GM18498 (cell line): ENCODE data around the gene CDC14B.

Experiments
- ATAC-seq: cut with Tn5 transposase; IDR thresholded peaks from one replicate; pipeline ENCODE4 v1.9.1; 2021; ENCODE audit warnings: mild to moderate bottlenecking, moderate library complexity; ENCODE audit not compliant: unreplicated experiment

Gene CDC14B

DNA sequence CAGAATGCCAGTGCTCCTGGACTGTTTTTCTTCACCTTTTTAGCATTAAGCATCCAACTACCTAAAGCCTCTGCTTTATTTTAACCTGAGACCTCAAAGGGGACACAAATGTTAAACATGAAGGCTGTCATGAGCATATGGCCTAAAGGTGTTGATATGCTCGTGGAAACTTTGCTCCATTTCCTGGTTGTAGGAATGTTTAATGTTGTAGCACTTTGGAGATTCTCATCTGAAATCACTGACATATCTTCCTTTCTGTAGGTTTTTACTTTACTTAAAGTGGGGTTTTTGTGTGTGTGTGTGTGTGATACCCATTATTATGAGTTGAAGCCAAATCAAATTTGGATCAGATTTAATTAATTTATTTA is 132.6 kb downstream of the CDC14B start:
- no peak for ATAC-seq

DNA sequence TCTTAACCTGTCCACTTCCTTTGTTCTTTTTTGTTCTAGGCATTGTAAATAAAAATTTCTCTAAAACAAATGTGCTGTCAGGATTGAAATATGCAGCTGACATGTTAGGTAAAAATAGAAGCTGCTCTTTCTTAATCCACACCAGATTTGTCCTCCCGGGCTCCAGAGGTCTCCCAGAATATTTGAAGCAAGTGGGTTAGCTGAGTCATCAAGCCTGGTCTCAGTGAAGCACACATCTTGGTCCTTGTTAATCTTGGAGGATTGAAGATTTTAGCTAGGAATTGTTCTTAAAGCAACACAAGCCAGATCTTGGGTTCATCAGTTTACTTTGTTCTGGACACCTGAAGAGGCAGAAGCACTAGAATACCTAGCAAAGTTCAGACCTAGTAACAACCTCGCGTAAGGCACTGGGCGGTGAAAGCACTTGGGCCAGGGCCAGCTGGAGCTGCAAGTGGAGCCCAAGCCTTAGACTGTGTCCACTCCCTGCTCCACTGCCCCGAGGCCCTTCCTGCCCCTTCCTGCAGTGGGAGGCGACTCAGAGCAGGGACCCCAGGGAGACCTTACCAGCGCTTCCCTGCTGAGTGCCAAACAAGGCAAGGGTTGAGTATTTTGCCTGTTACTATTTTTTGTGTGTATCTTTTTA is 133.1 kb downstream of the CDC14B start:
- ATAC-seq: no peak

DNA sequence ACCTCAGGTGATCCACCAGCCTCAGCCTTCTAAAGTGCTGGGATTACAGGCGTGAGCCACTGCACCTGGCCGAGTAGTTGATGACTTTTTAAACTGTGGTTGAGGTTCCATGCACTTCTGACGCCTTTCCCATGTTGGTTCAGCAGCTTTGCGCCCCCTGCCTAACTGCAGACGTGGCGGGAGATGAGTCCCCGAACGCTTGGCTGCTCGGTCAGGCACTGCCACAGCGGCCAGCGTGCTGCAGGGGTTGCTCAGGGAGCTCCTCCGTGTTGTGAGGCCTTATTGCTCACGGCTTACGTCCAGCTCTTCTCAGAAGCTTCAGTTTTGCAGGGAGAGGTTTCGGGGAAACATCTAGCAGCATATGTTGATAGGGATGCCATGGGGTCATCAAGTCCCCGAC is 134.4 kb downstream of the CDC14B start:
- no peak for ATAC-seq

DNA sequence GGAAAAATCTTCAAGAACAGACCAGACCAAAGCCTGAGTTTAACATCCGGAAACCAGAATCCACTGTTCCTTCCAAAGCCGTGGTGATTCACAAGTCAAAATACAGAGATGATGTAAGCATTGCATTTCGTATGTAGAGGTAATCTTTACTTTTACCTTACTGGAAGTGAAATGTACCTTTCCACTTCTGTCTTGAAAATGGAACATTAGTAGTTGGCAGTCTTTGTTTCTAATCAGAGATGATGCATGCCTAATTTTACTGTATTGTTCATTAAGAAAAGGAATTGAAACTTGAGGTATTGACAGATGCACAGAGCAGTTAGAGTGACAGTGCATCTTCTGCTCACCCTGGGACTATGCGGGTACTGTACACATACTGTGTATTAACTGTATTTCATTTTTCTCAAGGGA is 135.1 kb downstream of the CDC14B start:
- peak; percentile 97 for ATAC-seq

DNA sequence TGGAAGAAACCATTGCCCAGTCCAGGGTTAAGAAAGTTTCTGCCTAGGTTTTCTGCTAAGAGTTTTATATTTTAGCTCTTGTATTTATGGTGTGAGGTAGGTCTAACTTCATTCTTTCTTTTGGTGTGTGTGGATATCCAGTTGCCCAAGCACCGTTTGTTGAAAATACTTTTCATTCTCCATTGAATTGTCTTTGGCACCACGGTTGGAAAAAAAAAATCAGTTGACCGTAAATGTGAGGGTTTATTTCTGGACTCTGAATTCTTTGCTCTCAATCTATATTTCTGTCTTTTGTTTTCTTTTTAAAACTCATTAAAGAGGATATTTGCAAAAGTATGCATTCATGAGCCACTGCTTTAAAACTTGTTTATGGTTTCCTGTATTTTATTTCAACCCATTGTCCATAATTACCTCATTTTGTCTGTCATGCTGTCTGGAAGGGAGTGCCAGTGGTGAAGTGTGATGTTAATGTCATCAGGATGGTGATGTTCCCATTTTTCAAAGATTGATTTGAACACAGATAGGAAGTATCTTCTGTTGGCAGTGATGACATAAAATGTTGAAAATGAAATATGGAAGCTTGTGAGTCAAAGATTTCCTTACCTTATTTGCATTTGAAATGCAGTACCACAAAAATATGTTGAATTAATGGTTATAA is 135.8 kb downstream of the CDC14B start:
- no peak for ATAC-seq

DNA sequence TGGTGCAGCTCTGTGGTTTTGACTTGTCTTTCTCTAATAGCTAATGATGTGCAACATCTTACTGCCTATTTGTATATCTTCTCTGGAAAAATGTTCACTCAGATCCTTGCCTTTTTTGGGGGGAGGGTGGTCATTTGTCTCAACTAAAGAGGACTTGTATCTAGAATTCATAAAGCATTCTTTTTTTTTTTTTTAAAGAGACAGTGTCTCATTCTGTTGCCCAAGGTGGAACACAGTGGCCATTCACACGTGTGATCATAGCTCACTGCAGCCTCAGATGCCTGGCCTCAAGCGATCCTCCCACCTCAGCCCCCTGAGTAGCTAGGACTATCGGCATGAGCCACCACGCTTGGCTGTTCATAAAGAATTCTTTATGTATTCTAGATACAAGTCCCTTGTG is 136.4 kb downstream of the CDC14B start:
- ATAC-seq: no peak

DNA sequence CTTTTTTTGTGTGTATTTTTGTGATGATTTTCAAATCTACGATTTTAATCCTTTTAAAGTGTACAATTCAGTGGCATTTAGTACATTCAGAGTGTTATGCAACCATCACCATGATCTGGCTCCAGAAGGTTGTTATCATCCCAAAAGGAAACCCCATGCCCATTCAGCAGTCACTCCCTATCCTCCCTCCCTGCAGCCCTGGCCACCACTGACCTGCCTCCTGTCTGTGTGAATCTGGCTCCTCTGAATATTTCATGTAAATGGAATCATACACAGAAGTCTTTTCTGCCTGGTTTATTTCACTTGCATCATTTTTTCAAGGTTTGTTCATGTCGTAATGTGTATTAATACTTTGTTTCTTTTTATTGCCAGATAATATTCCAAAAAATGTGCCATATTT is 137.2 kb downstream of the CDC14B start:
- no peak for ATAC-seq

DNA sequence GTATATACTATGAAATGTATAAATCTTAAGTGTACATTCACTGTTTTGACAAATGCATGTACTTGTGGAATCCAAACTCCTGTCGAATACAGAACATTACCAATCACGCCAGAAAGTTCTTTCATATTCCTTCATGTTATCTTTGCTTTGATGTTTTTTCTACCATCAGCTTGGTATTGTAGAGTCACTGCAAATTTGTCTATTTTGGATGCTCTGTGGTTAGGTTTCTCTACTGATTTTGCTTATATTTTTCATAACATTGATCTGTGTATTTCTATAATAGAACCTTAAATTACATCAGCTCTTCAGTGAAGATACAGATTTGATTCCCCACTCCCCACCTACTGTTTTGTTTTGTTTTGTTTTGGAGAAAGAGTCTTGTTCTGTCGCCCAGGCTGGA is 138.9 kb downstream of the CDC14B start:
- no peak for ATAC-seq

DNA sequence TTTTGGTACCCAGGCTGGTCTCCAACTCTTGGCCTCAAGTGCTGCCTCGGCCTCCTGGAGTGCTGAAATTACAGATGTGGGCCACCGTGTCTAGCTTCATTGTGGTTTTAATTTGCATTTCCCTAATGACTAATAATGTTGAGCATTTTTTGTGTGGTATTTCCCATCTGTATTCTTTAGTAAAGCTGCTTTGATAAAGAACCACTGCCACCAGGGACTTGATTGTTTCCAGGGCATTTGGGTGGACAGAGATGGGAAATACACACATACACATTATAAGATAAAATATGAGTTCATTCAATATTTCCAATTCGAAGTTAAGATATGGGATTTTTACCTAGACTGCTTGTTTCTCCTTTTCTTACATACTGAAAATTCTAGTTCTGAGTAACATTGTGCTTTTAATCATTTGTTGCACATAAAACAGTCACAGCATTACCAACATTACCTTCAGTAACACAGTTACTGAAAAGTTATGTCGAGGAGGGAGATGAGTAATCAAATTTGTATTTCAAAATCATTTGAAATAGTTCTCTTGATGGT is 140.7 kb downstream of the CDC14B start:
- peak; percentile 82 for ATAC-seq

DNA sequence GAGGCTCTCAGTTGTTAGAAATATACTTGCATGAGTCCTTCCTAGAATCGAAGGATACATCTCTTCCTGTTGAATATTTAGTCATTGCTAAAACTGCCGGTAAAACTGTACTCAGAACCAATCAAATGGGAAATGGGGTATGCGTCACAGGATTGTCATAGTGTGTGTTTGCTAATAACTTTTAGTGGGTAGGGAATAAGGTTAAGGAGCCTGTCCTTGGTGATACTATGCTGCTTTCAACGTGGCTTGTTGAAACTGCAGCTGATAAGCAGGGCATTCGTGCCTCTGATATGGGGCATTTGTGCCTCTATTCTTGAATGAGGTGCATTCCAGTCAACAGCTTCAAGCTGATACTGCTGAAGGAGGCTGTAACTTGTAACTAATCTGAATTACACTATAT is 143.1 kb downstream of the CDC14B start:
- no peak for ATAC-seq

DNA sequence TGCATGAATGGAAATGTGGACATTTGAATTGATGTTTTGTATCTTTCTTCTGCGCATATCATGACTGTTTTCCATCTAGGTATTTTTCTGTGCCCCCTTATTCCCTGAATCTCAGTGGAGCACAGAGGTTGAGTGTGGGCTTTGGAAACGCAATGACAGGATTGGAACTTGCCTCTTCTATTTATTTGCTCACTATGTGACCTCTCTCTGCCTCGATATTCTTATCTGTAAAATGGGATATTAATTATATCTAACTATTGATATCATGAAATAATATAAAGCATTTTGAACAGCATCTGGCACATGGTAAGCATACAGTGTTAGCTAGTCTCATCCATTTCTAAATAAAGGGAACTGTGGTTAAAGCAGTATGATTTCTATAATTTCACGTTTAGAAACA is 143.6 kb downstream of the CDC14B start:
- no peak for ATAC-seq

DNA sequence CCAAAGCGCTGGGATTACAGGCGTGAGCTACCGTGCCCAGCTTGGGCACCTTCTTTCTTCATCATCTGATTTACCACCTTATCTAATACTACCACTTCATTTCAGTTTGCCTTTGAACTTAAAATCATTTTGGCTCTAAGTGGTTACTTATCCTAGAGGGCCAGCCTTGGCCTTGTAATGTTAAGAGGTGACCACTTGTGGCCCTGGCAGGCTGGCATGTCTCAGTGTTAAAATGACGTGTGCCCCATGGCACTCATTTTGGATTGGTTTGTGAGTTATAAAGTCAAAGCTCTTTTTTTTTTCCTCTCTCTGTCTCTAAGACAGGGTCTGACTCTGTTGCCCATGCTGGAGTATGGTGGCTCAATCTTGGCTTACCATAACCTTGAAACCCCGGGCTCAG is 151.9 kb downstream of the CDC14B start:
- no peak for ATAC-seq

DNA sequence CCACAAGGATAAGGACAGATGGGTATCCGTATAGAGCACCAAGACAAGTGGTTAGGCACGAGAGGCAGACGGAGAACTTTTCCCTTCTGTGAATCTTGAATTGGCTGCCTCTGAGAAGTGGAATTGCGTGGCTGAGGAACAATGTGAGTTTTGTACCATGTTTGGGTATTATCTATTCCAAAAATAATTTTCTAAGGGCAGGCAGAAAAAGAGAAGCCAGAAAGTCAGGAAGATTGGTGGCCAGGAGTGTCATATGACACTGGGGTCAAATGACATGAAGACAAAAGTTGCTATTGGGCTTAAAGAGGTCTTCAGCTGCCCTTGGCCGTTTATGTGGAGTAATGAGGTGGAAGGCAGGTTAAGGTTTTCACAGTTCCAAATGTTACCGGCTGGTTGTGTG is 155.2 kb downstream of the CDC14B start:
- no peak for ATAC-seq

DNA sequence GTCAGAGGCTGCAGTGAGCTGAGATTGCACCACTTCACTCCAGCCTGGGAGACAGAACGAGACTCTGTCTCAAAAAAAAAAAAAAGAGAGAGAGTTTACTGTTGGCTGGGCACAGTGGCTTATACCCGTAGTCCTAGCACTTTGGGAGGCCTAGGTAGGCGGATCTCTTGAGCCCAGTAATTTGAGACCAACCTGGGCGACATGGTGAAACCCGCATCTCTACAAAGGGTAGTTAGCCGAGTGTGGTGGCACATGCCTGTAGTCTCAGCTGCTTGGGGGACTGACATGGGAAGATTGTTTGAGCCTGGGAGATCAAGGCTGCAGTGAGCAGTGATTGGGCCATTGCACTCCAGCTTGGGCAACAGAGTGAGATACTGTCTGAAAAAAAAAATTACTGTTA is 157.1 kb downstream of the CDC14B start:
- ATAC-seq: no peak

DNA sequence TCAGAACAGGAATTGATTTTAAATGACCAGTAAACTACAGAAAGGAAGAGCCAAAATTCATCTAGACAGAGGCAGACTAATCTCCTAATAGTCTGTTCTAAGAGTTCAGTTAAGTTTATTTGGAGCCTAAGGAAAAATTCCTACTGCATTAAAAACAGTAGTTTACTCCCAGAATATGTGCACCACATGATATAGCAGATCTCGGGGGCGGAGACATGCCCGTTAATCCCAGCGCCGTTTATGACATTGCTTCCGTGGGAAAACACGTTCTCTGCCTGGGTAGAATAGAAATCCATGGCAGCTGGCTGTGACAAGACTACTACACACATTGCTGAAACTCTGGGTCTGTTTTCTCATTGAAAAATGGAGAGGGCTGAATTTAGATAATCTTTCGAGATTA is 158.3 kb downstream of the CDC14B start:
- no peak for ATAC-seq

DNA sequence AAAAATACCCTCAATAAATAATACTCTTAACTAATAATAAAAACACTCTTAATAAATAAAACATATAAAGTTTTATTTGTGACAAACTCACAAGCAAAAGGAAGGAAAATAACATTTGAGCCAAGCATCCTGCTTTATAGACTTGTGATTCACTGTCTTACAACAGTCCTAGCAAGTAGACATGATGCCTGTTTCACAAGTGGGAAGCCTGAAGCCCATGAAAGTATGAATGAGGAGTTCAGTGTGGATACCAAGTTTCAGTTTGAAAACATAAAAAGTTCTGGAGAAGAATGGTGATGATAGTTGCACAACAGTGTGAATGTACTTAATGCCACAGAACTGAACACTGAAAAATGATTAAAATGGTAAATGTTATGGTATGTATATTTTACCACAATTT is 158.8 kb downstream of the CDC14B start:
- no peak for ATAC-seq

DNA sequence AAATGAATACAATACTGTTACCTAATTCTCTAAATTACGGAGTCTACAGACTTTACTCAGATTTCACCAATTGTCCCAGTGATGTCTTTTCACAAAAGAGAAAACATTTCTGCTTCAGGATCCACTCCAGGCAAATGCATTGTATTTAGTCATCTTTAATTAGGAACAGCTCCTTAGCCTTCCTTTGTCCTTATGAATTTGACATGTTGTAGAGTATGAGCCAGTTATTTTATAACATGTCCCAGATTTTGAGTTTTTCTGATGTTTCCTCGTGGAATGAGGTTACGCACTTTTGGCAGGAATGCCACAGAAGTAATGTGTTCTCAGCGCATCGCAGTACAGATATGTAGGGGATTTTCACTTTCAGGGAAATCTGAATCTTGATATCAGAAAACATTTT is 159.2 kb downstream of the CDC14B start:
- ATAC-seq: no peak

DNA sequence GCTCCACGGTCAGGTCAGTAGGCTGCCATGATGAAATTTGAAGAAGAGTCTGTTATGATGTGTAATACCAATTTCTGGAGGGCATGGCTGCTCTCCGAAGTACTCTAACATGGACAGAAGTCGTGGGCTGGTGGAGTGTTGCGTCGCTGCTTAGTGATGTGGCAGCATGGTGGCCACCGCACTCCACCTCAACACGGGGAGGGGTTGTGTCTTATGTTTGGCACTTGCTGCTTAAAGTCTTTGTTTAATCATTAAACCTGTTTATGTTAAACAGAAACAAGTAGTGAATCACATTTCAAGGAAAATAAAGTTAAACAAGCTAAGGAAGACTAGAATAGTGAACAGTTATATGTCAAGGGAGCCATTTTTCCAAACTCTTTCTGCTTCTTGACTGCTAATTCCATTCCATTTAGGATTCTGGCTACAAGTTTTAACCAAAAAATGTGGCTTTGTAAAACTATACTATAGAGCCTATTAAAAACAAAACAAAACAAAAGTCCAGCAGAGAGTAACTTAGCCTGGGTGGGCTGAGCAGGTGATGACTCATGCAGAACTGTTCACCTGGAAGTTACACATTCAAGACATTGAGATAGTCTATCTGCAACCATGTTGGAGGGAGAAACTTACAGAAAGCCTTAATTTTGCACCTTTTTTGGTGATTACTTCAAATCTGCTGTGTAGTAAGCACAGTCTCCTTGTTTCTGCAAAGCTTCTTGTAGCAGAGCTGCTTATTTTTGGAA is 160.2 kb downstream of the CDC14B start:
- no peak for ATAC-seq

DNA sequence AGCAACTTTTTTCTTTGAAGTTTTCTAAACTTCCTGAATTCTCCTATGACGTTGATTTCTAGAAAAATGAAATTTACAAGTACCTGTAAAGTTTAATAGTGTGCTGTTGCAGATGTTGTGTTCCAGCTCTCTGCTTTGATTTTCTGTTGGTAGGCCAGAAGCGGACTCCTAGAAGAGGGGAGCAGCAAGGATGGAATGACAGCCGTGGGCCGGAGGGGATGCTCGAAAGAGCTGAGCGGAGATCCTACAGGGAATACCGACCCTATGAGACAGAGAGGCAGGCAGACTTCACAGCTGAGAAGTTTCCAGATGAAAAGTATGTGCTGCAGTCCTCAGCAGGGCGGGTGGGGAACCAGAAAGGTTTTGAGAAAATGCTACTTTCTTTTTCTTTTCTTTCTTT is 161.4 kb downstream of the CDC14B start:
- no peak for ATAC-seq

DNA sequence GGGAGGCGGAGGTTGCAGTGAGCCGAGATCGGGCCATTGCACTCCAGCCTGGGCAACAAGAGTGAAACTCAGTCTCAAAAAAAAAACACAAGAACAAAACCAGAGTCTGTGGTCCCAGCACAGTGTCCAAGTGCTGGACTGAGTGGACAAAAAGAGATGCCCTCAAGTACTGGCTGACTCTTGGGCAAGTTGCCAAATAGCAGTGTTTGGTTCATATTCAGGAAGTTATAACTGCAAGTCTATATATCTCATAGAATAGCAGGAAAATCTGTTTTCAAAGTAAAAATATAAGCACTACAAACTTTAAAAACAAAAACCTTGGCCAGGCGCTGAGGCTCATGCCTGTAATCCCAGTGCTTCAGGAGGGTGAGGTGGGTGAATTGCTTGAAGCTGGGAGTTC is 162.4 kb downstream of the CDC14B start:
- ATAC-seq: no peak

DNA sequence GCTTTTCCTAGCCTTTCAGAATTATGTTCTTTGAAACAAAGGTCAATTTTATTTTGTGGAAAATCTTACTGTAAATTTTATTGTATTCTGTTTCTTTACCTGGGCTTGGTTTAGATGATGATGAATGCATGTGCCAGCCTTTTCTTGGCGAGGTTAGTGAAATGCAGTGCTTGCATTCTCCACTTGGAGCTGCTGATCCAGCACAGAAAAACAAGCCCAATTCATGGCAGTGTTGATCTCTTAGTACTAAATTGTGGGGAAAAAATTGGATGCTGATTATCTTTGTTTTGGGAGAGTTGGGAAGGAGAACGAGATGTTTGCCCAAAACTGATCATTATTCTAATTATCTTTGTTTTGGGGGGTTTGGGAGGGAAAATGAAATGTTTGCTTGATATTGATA is 166.0 kb downstream of the CDC14B start:
- no peak for ATAC-seq
